H9 (cell line): ENCODE results near the gene OSBP2. TPM values are rescaled to one million over a fixed set of nuclear protein-coding genes. Genes with fewer than 3 reads are reported as not detected.

Experiments
- DNase-seq: peaks from one replicate; pipeline ENCODE4 v3.0.0-alpha.2; 2017
- H2AFZ ChIP-seq: one replicate; pipeline ENCODE4 v1.6.1; 2013; ENCODE audit warnings: mild to moderate bottlenecking, low read length, control low read depth, moderate library complexity
- H2AK5ac ChIP-seq: 2 replicates; pipeline ENCODE4 v1.6.1; 2013; ENCODE audit warnings: low read length, control low read depth, mixed read lengths; ENCODE audit not compliant: insufficient read length
- H2BK120ac ChIP-seq: one replicate; pipeline ENCODE4 v1.6.1; 2013; ENCODE audit warnings: low read depth, mild to moderate bottlenecking, low read length, control low read depth, inconsistent platforms; ENCODE audit not compliant: poor library complexity, severe bottlenecking
- H2BK12ac ChIP-seq: 2 replicates; pipeline ENCODE4 v1.6.1; 2013; ENCODE audit warnings: low read length, control low read depth, mixed read lengths, low read depth; ENCODE audit not compliant: insufficient read length
- H2BK15ac ChIP-seq: 2 replicates; pipeline ENCODE4 v1.6.1; 2013; ENCODE audit warnings: low read depth, low read length, control low read depth
- H2BK20ac ChIP-seq: one replicate; pipeline ENCODE4 v1.6.1; 2013; ENCODE audit warnings: low read depth, mild to moderate bottlenecking, low read length, control low read depth, inconsistent platforms; ENCODE audit not compliant: poor library complexity, severe bottlenecking
- H2BK5ac ChIP-seq: 2 replicates; pipeline ENCODE4 v1.6.1; 2013; ENCODE audit warnings: low read length, control low read depth, mixed read lengths; ENCODE audit not compliant: insufficient read length
- H3K14ac ChIP-seq: 2 replicates; pipeline ENCODE4 v1.6.1; 2013; ENCODE audit warnings: low read length, control low read depth; ENCODE audit not compliant: insufficient read depth
- H3K18ac ChIP-seq: 2 replicates; pipeline ENCODE4 v1.6.1; 2013; ENCODE audit warnings: low read depth, mild to moderate bottlenecking, mixed read lengths, low read length, control low read depth; ENCODE audit not compliant: insufficient read length
- H3K23ac ChIP-seq: 2 replicates; pipeline ENCODE4 v1.6.1; 2013; ENCODE audit warnings: low read length, control low read depth, mixed read lengths, low read depth; ENCODE audit not compliant: insufficient read length
- H3K23me2 ChIP-seq: 2 replicates; pipeline ENCODE4 v1.6.1; 2013; ENCODE audit warnings: low read depth, mild to moderate bottlenecking, mixed read lengths, low read length, control low read depth; ENCODE audit not compliant: insufficient read length, poor library complexity, severe bottlenecking
- H3K27ac ChIP-seq: 2 replicates; pipeline ENCODE4 v1.5.1; 2013; ENCODE audit warnings: low read length, control low read depth, mixed read lengths, low read depth; ENCODE audit not compliant: insufficient read length
- H3K27me3 ChIP-seq: 2 replicates; pipeline ENCODE4 v1.6.1; 2013; ENCODE audit warnings: low read length, control low read depth, inconsistent platforms; ENCODE audit not compliant: insufficient read depth
- H3K4ac ChIP-seq: 2 replicates; pipeline ENCODE4 v1.6.1; 2013; ENCODE audit warnings: low read depth, mild to moderate bottlenecking, control low read depth, inconsistent platforms, low read length, moderate library complexity
- H3K4me1 ChIP-seq: 2 replicates; pipeline ENCODE4 v1.6.1; 2013; ENCODE audit warnings: low read length, control low read depth, inconsistent platforms; ENCODE audit not compliant: insufficient read depth
- H3K4me2 ChIP-seq: 2 replicates; pipeline ENCODE4 v1.6.1; 2013; ENCODE audit warnings: low read length, control low read depth, mixed read lengths; ENCODE audit not compliant: insufficient read length, insufficient read depth
- H3K56ac ChIP-seq: 2 replicates; pipeline ENCODE4 v1.6.1; 2013; ENCODE audit warnings: low read depth, mild to moderate bottlenecking, mixed read lengths, low read length, control low read depth; ENCODE audit not compliant: insufficient read length
- H3K79me1 ChIP-seq: 2 replicates; pipeline ENCODE4 v1.6.1; 2013; ENCODE audit warnings: low read depth, mild to moderate bottlenecking, moderate library complexity, low read length, control low read depth, inconsistent platforms; ENCODE audit not compliant: insufficient read depth, poor library complexity, severe bottlenecking
- H3K79me2 ChIP-seq: 2 replicates; pipeline ENCODE4 v1.6.1; 2013; ENCODE audit warnings: low read length, control low read depth, inconsistent platforms; ENCODE audit not compliant: insufficient read depth
- H3K9ac ChIP-seq: 2 replicates; pipeline ENCODE4 v1.6.1; 2013; ENCODE audit warnings: low read length, control low read depth, mixed read lengths; ENCODE audit not compliant: insufficient read length; ENCODE audit errors: extremely low read depth
- H3K9me3 ChIP-seq: one replicate; pipeline ENCODE4 v1.6.1; 2013; ENCODE audit warnings: low read depth, low read length, inconsistent platforms; ENCODE audit not compliant: control insufficient read depth
- H3T11ph ChIP-seq: one replicate; pipeline ENCODE4 v1.6.1; 2013; ENCODE audit warnings: mild to moderate bottlenecking, low read length, control low read depth, inconsistent platforms
- H4K20me1 ChIP-seq: one replicate; pipeline ENCODE4 v1.6.1; 2013; ENCODE audit not compliant: control insufficient read depth, insufficient read length, insufficient read depth
- H4K5ac ChIP-seq: 2 replicates; pipeline ENCODE4 v1.6.1; 2013; ENCODE audit warnings: low read depth, mild to moderate bottlenecking, mixed read lengths, low read length, control low read depth; ENCODE audit not compliant: insufficient read length
- H4K8ac ChIP-seq: replicated peaks from 2 replicates; pipeline ENCODE4 v1.6.1; 2013; ENCODE audit warnings: low read length, control low read depth, mixed read lengths, low read depth; ENCODE audit not compliant: insufficient read length
- H4K91ac ChIP-seq: 2 replicates; pipeline ENCODE4 v1.6.1; 2013; ENCODE audit warnings: low read depth, mild to moderate bottlenecking, moderate library complexity, mixed read lengths, low read length, control low read depth; ENCODE audit not compliant: insufficient read length
- H3K27ac Mint-ChIP-seq, 3 experiments: 2 replicates in 2 of 3; 3 replicates in 1 of 3; pipeline ENCODE4 v1.8.0; 2020 to 2021; ENCODE audit warnings: mixed read lengths in 3 of 3, mild to moderate bottlenecking in 1 of 3, moderate library complexity in 1 of 3
- H3K27me3 Mint-ChIP-seq: 2 replicates; pipeline ENCODE4 v1.8.0; 2021; ENCODE audit warnings: low read depth, mild to moderate bottlenecking, moderate library complexity, mixed read lengths
- H3K36me3 Mint-ChIP-seq, 3 experiments: 2 replicates in 2 of 3; 3 replicates in 1 of 3; pipeline ENCODE4 v1.8.0; 2020 to 2021; ENCODE audit warnings: low read depth in 3 of 3, mixed read lengths in 3 of 3; ENCODE audit not compliant: insufficient read depth in 1 of 3
- H3K4me1 Mint-ChIP-seq, 2 experiments: 2 replicates each; pipeline ENCODE4 v1.8.0; 2020; ENCODE audit warnings: mixed read lengths in 2 of 2
- H3K4me3 Mint-ChIP-seq, 2 experiments: 2 replicates in 1 of 2; 3 replicates in 1 of 2; pipeline ENCODE4 v1.8.0; 2020 to 2021; ENCODE audit warnings: mild to moderate bottlenecking in 2 of 2, mixed read lengths in 2 of 2, moderate library complexity in 1 of 2
- H3K9me3 Mint-ChIP-seq, 2 experiments: 2 replicates in 1 of 2; 3 replicates in 1 of 2; pipeline ENCODE4 v1.8.0; 2020; ENCODE audit warnings: mild to moderate bottlenecking in 2 of 2, mixed read lengths in 2 of 2, moderate library complexity in 1 of 2
- CTCF ChIP-seq: fragments of 200-600 bp; sonication (generic); conservative IDR thresholded peaks from 3 replicates; pipeline ENCODE4 v1.8.0; 2021; ENCODE audit warnings: antibody characterized with exemption, mild to moderate bottlenecking
- WGBS: extraction: QIAGEN DNeasy Blood & Tissue Kit; methylation state at CpG from one replicate; pipeline ENCODE4 v1.1.7; 2013; ENCODE audit warnings: missing lambda C conversion rate, low lambda C conversion rate, mixed read lengths; ENCODE audit not compliant: insufficient read length; ENCODE audit errors: extremely low coverage; 5-methylcytosine and 5-hydroxymethylcytosine counted together
- total RNA-seq: library from RNA; stranded (reverse); gene quantifications from 2 replicates; pipeline ENCODE4 v1.2.1, GENCODE V29; 2021

The OSBP2 gene
- total RNA-seq, 1 experiment from 2014 or later: 3.4 TPM

GRCh38 chr22:30712094-30712493, 17.4 kb downstream of the OSBP2 start:
- no peak overlapping the region for H2BK20ac ChIP-seq
- no peaks in the 10 kb centered on the region for H3K9me3 ChIP-seq
- no peak overlapping the region for H2AK5ac ChIP-seq
- no peak for DNase-seq
- no peak overlapping the region for H2AFZ ChIP-seq
- no peak overlapping the region for H3K4me2 ChIP-seq
- H3K36me3 Mint-ChIP-seq: peaks cover 0 to 4% (median 3%) of the 10 kb centered on the region in 3 experiments; a peak in 2 of 7 replicates
- H3K4me1 Mint-ChIP-seq: peaks cover 0 to 4% of the 10 kb centered on the region in 2 experiments; a peak in 1 of 4 replicates
- H2BK15ac ChIP-seq: no peak overlapping the region
- H3K18ac ChIP-seq: no peak overlapping the region
- H4K5ac ChIP-seq: no peak overlapping the region
- no peaks in the 10 kb centered on the region for H3K4me1 ChIP-seq
- TF ChIP-seq CTCF: no peak
- H3K23me2 ChIP-seq: no peaks in the 10 kb centered on the region
- no peak overlapping the region for H2BK12ac ChIP-seq
- no peak overlapping the region for H4K91ac ChIP-seq
- H3K79me1 ChIP-seq: no peaks in the 10 kb centered on the region
- no peak overlapping the region for H4K8ac ChIP-seq
- no peak overlapping the region for H2BK120ac ChIP-seq
- no peak overlapping the region for H2BK5ac ChIP-seq
- no peak overlapping the region for H3K4me3 Mint-ChIP-seq
- whole genome bisulfite sequencing: no CpG with 5 or more reads among the region's 1 CpG
- no peaks in the 10 kb centered on the region for H3K27me3 ChIP-seq
- no peak overlapping the region for H3K9ac ChIP-seq
- H3K27ac ChIP-seq: no peak overlapping the region
- no peak overlapping the region for H3K14ac ChIP-seq
- H3K4ac ChIP-seq: no peak overlapping the region
- H3K79me2 ChIP-seq: no peaks in the 10 kb centered on the region
- no peak overlapping the region for H3K23ac ChIP-seq
- no peak overlapping the region for H3K27ac Mint-ChIP-seq
- H4K20me1 ChIP-seq: no peaks in the 10 kb centered on the region
- H3K56ac ChIP-seq: no peak overlapping the region
- peaks cover 0 to 3% of the 10 kb centered on the region in 2 experiments; a peak in 2 of 5 replicates for H3K9me3 Mint-ChIP-seq
- H3T11ph ChIP-seq: no peak overlapping the region
- H3K27me3 Mint-ChIP-seq: no peaks in the 10 kb centered on the region
